Keratinocyte (primary cell): ENCODE results near the gene NCK2. TPM values are rescaled to one million over a fixed set of nuclear protein-coding genes. Genes with fewer than 3 reads are reported as not detected.

ENCODE experiments used
- DNase-seq: peaks from one replicate; pipeline ENCODE4 v3.0.0-alpha.2; 2011; ENCODE audit warnings: low read depth, missing footprints, low spot score
- FAIRE-seq: peaks from 2 replicates; lab custom pipeline; 2011; peaks lifted over from hg19 to GRCh38; lab: Jason Lieb, UNC
- H2AFZ ChIP-seq: 2 replicates; pipeline ENCODE4 v1.6.0; 2012; ENCODE audit warnings: low read length, control low read depth, inconsistent platforms; ENCODE audit not compliant: control insufficient read depth
- H3K27ac ChIP-seq: 2 replicates; pipeline ENCODE4 v1.5.1; 2011; ENCODE audit warnings: low read length; ENCODE audit not compliant: control insufficient read depth, insufficient read depth
- H3K27me3 ChIP-seq: 3 replicates; pipeline ENCODE4 v1.6.0; 2011; ENCODE audit warnings: low read length; ENCODE audit not compliant: control insufficient read depth, insufficient read depth; ENCODE audit errors: extremely low read depth
- H3K36me3 ChIP-seq, 2 experiments: 2 replicates in 1 of 2; 3 replicates in 1 of 2; pipeline ENCODE4 v1.5.1; 2011; ENCODE audit warnings: low read length in 2 of 2, mild to moderate bottlenecking in 1 of 2; ENCODE audit not compliant: control insufficient read depth in 2 of 2, insufficient read depth in 2 of 2; ENCODE audit errors: extremely low read depth in 1 of 2
- H3K4me1 ChIP-seq: 3 replicates; pipeline ENCODE4 v1.5.1; 2011; ENCODE audit warnings: low read length; ENCODE audit not compliant: control insufficient read depth, insufficient read depth; ENCODE audit errors: extremely low read depth
- H3K4me2 ChIP-seq: 3 replicates; pipeline ENCODE4 v1.6.0; 2011; ENCODE audit warnings: low read depth, low read length; ENCODE audit not compliant: control insufficient read depth, insufficient read depth; ENCODE audit errors: extremely low read depth
- H3K4me3 ChIP-seq, 3 experiments: fragments of 200-600 bp in 1 of 3; sonication (generic) in 1 of 3; 2 replicates in 2 of 3; 3 replicates in 1 of 3; pipeline ENCODE4 v1.5.1; 2011 to 2016; ENCODE audit warnings: low read length in 3 of 3, mild to moderate bottlenecking in 3 of 3, control low read depth in 2 of 3, inconsistent platforms in 1 of 3, low read depth in 1 of 3, mixed read lengths in 1 of 3, mixed run types in 1 of 3, moderate library complexity in 1 of 3; ENCODE audit not compliant: control insufficient read depth in 2 of 3, insufficient read depth in 2 of 3; ENCODE audit errors: extremely low read depth in 1 of 3
- H3K79me2 ChIP-seq: 2 replicates; pipeline ENCODE4 v1.6.0; 2012; ENCODE audit warnings: low read length; ENCODE audit not compliant: control insufficient read depth, insufficient read depth
- H3K9ac ChIP-seq: 3 replicates; pipeline ENCODE4 v1.6.0; 2011; ENCODE audit warnings: low read length; ENCODE audit not compliant: control insufficient read depth, insufficient read depth; ENCODE audit errors: extremely low read depth
- H3K9me1 ChIP-seq: 3 replicates; pipeline ENCODE4 v1.6.0; 2011; ENCODE audit warnings: low read length; ENCODE audit not compliant: control insufficient read depth, insufficient read depth; ENCODE audit errors: extremely low read depth
- H3K9me3 ChIP-seq: 2 replicates; pipeline ENCODE4 v1.5.1; 2012; ENCODE audit warnings: low read depth, low read length; ENCODE audit not compliant: control insufficient read depth
- H4K20me1 ChIP-seq: 3 replicates; pipeline ENCODE4 v1.6.0; 2011; ENCODE audit warnings: low read length; ENCODE audit not compliant: control insufficient read depth, insufficient read depth; ENCODE audit errors: extremely low read depth
- CTCF ChIP-seq, 3 experiments: IDR thresholded peaks in 1 of 3; conservative IDR thresholded peaks in 1 of 3; optimal IDR thresholded peaks in 1 of 3; 2 replicates in 2 of 3; 3 replicates in 1 of 3; pipeline versions ENCODE3 to v1.5.1; 2011; ENCODE audit warnings: low read length in 3 of 3, mild to moderate bottlenecking in 3 of 3, moderate library complexity in 2 of 3, control low read depth in 1 of 3, inconsistent platforms in 1 of 3; ENCODE audit not compliant: insufficient read depth in 2 of 3; ENCODE audit errors: extremely low read depth in 1 of 3
- EZH2 ChIP-seq: IDR thresholded peaks from one replicate; pipeline ENCODE4 v1.6.1; 2012; ENCODE audit warnings: inconsistent platforms, mild to moderate bottlenecking, low read length, moderate library complexity
- dilution Hi-C: fragments of 300-500 bp; cut with MboI; formaldehyde crosslinking; loops from one replicate; pipeline ENCODE4 v1.7.0; 2020; ENCODE audit warnings: low sequenced_read_pairs; ENCODE audit not compliant: extremely low pct_ligation_motif_present
- polyA plus RNA-seq, 5 experiments: library from polyadenylated mRNA; depleted of rRNA in 3 of 5; stranded (reverse) in 3 of 5; stranded (forward) in 1 of 5; unstranded in 1 of 5; fragments of >200 nt; gene quantifications; 1 replicate in 1 of 5; 2 replicates in 3 of 5; 3 replicates in 1 of 5; pipeline versions ENCODE4 v1.2.1 to v1.2.3, GENCODE V29; 2011 to 2012; ENCODE audit warnings: missing spikeins in 2 of 5, low read depth in 1 of 5, low replicate concordance in 1 of 5

NCK2 gene
- polyA plus RNA-seq, 1 donor (not counting 4 experiments of a cell fraction or from before 2014, with no cell fraction given) = 31.4 TPM

DNA sequence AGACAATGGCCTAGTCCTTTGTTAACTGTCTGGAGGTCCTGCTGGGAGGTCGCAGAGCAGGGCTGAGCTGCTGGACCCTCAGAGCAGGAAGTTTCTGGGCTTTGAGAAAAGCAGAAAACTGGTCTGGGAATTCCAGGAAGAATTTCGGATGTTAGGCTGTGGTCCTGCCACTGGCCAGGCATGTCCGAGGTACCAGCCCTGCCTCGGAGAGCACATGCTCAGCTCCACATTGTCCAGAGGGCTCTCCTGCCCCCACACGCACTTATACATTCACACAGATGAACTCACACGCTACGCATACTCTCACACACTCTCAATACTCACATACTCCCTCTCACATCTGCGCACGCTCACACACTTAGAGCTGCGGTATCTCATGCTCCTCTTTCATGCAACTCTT lies 146.1 kb downstream of the NCK2 start:
- Histone ChIP-seq H3K36me3 (peaks cover 4 to 9% of the 10 kb centered on the region in 2 experiments), H3K79me2 (peaks cover 29% of the 10 kb centered on the region), H3K27ac (no peak overlapping the region), H3K9ac (no peak overlapping the region), H3K9me3 (peaks cover 2% of the 10 kb centered on the region), H3K4me3 (no peak overlapping the region), H3K9me1 (no peaks in the 10 kb centered on the region), H2AFZ (no peak overlapping the region), H3K4me1 (no peaks in the 10 kb centered on the region), H3K27me3 (no peaks in the 10 kb centered on the region), H4K20me1 (no peaks in the 10 kb centered on the region), H3K4me2 (no peak overlapping the region)
- TF ChIP-seq EZH2 (no peak), CTCF (optimal IDR thresholded peaks at IDR 0.05 in 1 of 3, IDR thresholded peaks at IDR 0.05 in 1 of 3, conservative IDR thresholded peaks at IDR 0.05 in 1 of 3; ENCODE audit: extremely low read depth in 1 of 3, insufficient read depth in 2 of 3, low read length in 3 of 3) (no peak)
- FAIRE-seq = no peak
- no peak for DNase-seq
- dilution Hi-C loops = no loop called here

DNA sequence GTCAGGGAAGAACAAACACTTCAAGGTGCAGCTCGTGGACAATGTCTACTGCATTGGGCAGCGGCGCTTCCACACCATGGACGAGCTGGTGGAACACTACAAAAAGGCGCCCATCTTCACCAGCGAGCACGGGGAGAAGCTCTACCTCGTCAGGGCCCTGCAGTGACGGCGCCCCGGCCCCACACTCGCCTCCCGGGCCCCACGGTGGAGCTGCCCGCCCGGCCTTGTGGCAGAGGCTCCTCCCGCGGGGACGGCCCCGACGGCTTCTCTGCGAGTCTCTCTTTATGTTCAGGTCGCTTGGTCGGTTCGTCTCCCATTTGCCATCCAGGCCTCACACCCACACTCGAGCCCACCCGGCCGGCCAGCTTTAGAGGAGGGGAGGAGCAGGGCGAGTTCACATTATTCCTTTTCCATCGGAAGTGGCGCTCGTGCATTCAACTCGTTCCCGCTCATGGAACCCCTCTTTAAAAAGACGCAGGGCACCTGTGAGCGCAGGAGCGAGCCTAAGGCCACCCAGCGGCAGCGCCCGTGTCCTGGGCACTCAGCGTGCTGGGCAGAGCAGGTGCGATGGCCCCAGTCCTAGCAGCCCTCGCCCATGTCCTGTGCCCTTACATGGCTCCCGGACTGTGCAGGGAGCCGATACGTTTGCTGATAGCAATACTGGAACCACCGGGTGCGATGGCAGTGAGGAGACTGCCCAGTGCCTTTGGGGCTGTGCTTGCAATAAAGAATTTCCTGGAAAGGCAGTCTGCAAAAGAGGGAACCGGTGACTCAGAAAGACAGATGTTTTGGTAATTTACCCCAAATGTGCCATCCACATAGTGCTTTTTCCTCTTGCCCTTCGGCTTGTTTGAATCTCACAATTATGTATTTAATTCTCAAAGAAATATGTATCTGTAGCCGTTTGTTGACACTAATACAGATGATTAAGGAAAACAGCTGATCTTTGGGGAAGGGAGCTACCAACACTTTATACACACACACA lies 148.6 kb downstream of the NCK2 start:
- Histone ChIP-seq H3K9me1 (no peaks in the 10 kb centered on the region), H3K36me3 (peaks cover 4 to 9% of the 10 kb centered on the region in 2 experiments), H3K4me2 (no peak overlapping the region), H3K9me3 (peaks cover 2% of the 10 kb centered on the region), H2AFZ (no peak overlapping the region), H4K20me1 (no peaks in the 10 kb centered on the region), H3K27ac (no peak overlapping the region), H3K79me2 (peaks cover 17% of the 10 kb centered on the region), H3K4me3 (no peak overlapping the region), H3K4me1 (no peaks in the 10 kb centered on the region), H3K9ac (no peak overlapping the region), H3K27me3 (no peaks in the 10 kb centered on the region)
- dilution Hi-C loops = no loop called here
- DNase-seq = no peak
- TF ChIP-seq EZH2 (no peak), CTCF (optimal IDR thresholded peaks at IDR 0.05 in 1 of 3, IDR thresholded peaks at IDR 0.05 in 1 of 3, conservative IDR thresholded peaks at IDR 0.05 in 1 of 3; ENCODE audit: extremely low read depth in 1 of 3, insufficient read depth in 2 of 3, low read length in 3 of 3) (no peak)
- FAIRE-seq = no peak
